ENCODE data around the gene SDHC. TPM values are rescaled to one million over a fixed set of nuclear protein-coding genes. Genes with fewer than 3 reads are reported as not detected.
"Not testable (repeated sequence)": the region's sequence is repeated elsewhere in the genome, so short reads cannot be mapped to it uniquely, and the experiment has no call there.

The SDHC gene
- total RNA-seq, 1 experiment from 2014 or later, result 204 TPM

DNA sequence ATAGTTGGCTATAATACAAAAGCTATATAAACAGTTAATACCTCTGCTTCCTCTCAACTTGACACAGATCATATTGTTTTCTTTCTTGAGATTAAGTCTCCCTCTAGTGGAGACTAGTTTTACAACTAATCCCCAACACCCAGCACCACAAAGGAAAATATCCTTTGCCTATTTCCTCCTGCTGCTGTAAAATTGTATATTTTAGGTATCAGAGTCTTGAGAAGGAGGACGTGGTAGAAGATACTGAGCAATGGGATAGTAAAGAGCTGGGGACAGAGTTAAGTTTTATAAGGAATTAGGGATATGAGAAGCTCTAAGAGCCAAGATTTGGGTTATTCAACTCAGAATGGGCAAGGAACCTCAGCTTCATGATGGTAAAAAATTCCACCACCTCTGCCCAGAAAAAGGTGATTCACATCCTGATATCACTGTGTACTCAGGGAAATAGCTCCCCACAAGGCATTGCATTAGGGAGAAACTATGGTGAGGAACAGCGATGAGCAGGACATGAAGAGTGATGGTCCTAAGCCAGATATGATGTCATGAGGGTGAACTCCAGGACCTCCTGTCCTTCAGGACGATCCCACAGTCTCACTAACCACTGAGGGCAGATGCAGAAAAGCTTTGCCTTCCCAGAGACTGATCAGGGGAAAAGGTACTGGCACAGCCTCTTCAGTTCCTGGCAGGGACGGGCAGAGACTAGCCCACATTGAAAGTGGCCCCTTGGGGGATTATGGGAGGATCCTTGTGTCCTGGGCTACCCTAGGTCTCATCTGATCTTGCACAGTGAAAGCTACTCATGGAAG is 68.2 kb downstream of the SDHC start:
- intact Hi-C loops (cut with micrococcal nuclease), result loop anchor here (1.0 to 2.0 kb wide), 4 partner anchors 68 to 190 kb away; partner anchors contain the start of gene SDHC
- peaks cover 22% of the 10 kb centered on the region for H3K4me1 Mint-ChIP-seq (ENCODE audit: insufficient read depth, unreplicated experiment)
- H3K36me3 Mint-ChIP-seq (ENCODE audit: insufficient read depth, unreplicated experiment), result no peaks in the 10 kb centered on the region
- peak overlapping the region; percentile 37 for H3K27ac Mint-ChIP-seq (ENCODE audit: low read depth, unreplicated experiment)
- CTCF ChIA-PET, result interaction anchor here (0.6 to 16.1 kb wide), 68 partner anchors 8 to 966 kb away, joined by 3 to 339 read pairs (median 6); partner anchors contain the start of genes ADAMTS4, APOA2, CFAP126 and DUSP12
- TF ChIP-seq, protein P1, sequence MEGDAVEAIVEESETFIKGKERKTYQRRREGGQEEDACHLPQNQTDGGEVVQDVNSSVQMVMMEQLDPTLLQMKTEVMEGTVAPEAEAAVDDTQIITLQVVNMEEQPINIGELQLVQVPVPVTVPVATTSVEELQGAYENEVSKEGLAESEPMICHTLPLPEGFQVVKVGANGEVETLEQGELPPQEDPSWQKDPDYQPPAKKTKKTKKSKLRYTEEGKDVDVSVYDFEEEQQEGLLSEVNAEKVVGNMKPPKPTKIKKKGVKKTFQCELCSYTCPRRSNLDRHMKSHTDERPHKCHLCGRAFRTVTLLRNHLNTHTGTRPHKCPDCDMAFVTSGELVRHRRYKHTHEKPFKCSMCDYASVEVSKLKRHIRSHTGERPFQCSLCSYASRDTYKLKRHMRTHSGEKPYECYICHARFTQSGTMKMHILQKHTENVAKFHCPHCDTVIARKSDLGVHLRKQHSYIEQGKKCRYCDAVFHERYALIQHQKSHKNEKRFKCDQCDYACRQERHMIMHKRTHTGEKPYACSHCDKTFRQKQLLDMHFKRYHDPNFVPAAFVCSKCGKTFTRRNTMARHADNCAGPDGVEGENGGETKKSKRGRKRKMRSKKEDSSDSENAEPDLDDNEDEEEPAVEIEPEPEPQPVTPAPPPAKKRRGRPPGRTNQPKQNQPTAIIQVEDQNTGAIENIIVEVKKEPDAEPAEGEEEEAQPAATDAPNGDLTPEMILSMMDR (IDR thresholded peaks at IDR 0.05; ENCODE audit: unreplicated experiment), result peak; percentile 68
- peak overlapping the region; percentile 11 for H3K4me3 Mint-ChIP-seq (ENCODE audit: unreplicated experiment)
- DNase-seq (ENCODE audit: unreplicated experiment), result peak; percentile 78
- no peaks in the 10 kb centered on the region for H3K27me3 Mint-ChIP-seq (ENCODE audit: insufficient read depth, unreplicated experiment)
- no peaks in the 10 kb centered on the region for H3K9me3 Mint-ChIP-seq (ENCODE audit: unreplicated experiment)
- POLR2A ChIA-PET, result interaction anchor here (0.6 to 4.0 kb wide), 14 partner anchors 17 to 265 kb away, joined by 3 to 33 read pairs (median 6); partner anchors contain the start of genes NDUFS2, SDHC and TOMM40L
- BruUV-seq (replicated peaks), result TSS peak; percentile 56

DNA sequence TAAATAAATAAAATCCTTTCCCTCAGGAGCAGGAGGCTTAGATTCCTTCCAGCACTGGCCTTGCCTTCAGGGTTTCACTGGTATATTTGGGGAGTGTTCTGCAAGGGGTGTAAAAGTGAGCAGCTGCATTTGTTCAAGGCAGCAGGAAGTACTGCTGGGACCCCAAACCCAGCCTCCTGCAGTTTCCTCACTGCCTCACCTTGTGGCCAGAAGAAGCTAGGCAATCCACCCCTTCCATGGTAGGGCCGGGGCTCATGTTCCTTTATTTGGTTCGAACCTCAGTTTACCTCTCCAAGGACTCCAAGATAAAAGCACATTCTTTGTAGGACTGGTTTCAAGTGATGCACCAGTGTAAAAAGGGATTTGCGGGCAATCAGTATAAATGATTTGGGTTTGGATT is 74.5 kb downstream of the SDHC start:
- DNase-seq (ENCODE audit: unreplicated experiment), result no peak
- BruUV-seq (replicated peaks), result no TSS peak
- CTCF ChIA-PET, result interaction anchor here (0.7 to 16.1 kb wide), 6 partner anchors 8 to 207 kb away, joined by 3 to 339 read pairs (median 6); partner anchors contain the start of genes APOA2, NDUFS2 and TOMM40L

DNA sequence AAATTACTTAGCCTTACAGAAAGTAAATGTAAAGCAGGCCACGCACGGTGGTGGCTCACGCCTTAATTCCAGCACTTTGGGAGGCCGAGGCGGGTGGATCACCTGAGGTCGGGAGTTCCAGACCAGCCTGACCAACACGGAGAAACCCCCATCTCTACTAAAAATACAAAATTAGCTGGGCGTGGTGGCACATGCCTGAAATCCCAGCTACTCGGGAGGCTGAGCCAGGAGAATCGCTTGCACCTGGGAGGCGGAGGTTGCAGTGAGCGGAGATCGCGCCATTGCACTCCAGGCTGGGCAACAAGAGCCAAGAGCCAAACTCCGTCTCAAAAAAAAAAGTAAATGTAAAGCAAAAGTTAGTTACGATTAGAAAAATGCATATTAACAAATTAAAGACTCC is 75.0 kb downstream of the SDHC start:
- CTCF ChIA-PET, result interaction anchor here (0.6 to 16.1 kb wide), 14 partner anchors 8 to 673 kb away, joined by 3 to 339 read pairs (median 4); partner anchors contain the start of genes APOA2, NDUFS2, PPOX and TOMM40L
- Mint-ChIP-seq H3K4me1 (ENCODE audit: insufficient read depth, unreplicated experiment) (peaks cover 16% of the 10 kb centered on the region), H3K27ac (ENCODE audit: low read depth, unreplicated experiment) (peak overlapping the region; percentile 99), H3K4me3 (ENCODE audit: unreplicated experiment) (peak overlapping the region; percentile 88)
- intact Hi-C loops (cut with micrococcal nuclease); H3K27me3 Mint-ChIP-seq (ENCODE audit: insufficient read depth, unreplicated experiment); BruUV-seq (replicated peaks); H3K36me3 Mint-ChIP-seq (ENCODE audit: insufficient read depth, unreplicated experiment); H3K9me3 Mint-ChIP-seq (ENCODE audit: unreplicated experiment); DNase-seq (ENCODE audit: unreplicated experiment): not testable (repeated sequence)
- POLR2A ChIA-PET, result interaction anchor here (0.7 to 3.6 kb wide), 35 partner anchors 9 to 1358 kb away, joined by 3 to 43 read pairs (median 5); partner anchors contain the start of genes ADAMTS4, CFAP126, DEDD and DUSP12

More for the DNA sequence above, 74.5 kb downstream of the SDHC start:
- POLR2A ChIA-PET, result interaction anchor here (0.7 to 3.6 kb wide), 11 partner anchors 10 to 361 kb away, joined by 3 to 43 read pairs (median 11); partner anchors contain the start of genes ADAMTS4, DUSP12, NDUFS2 and SDHC
- Mint-ChIP-seq H3K9me3 (ENCODE audit: unreplicated experiment) (no peaks in the 10 kb centered on the region), H3K4me3 (ENCODE audit: unreplicated experiment) (peak overlapping the region; percentile 88), H3K27me3 (ENCODE audit: insufficient read depth, unreplicated experiment) (no peaks in the 10 kb centered on the region), H3K4me1 (ENCODE audit: insufficient read depth, unreplicated experiment) (peaks cover 18% of the 10 kb centered on the region), H3K27ac (ENCODE audit: low read depth, unreplicated experiment) (peak overlapping the region; percentile 99), H3K36me3 (ENCODE audit: insufficient read depth, unreplicated experiment) (no peaks in the 10 kb centered on the region)
- intact Hi-C loops (cut with micrococcal nuclease), result no loop called here
- TF ChIP-seq, protein P1 (IDR thresholded peaks at IDR 0.05; ENCODE audit: unreplicated experiment), result no peak

DNA sequence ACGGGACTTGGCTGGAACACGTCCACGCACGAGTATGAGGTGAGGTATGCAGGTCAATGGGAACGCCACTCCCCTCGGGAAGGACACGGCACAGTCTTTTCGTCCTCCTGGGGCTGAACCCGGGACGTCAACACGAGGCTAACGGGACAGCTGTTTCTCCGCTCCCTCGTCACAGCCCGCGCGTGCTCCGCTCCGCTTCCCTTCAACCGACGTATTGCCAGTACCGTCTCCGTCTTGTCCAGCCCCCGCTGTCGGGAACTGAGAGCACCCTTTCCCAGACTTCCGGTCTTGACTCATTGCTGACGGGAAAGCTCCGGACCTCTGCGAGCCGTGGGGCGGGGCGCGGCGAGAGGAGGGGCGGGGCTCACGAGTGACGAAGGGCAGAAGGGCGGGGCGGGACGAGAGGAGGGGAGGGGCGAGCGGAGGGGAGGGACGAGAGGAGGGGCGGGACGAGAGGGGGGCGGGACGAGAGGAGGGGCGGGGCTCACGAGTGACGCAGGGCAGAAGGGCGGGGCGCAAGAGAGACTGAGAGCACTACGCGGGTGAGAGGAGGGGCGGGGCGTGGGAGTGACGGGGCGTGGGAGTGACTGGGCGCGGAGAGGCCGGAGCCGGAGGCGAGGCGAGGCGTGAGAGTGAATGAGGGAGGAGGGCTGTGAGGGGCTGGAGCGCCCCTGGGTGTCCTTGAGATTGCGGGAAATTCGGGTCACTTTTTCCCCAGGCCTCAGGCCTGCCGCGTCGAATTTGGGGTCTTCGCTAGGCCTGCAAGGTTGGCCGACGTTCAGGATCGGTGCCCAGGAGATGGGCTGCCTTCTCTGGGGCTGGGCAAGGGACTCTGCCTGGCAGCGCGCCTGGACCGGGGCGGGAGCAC is 75.7 kb downstream of the SDHC start:
- DNase-seq (ENCODE audit: unreplicated experiment), result peak; percentile 100
- H3K36me3 Mint-ChIP-seq (ENCODE audit: insufficient read depth, unreplicated experiment), result no peaks in the 10 kb centered on the region
- H3K4me3 Mint-ChIP-seq (ENCODE audit: unreplicated experiment), result peak overlapping the region; percentile 88
- H3K27me3 Mint-ChIP-seq (ENCODE audit: insufficient read depth, unreplicated experiment), result no peaks in the 10 kb centered on the region
- no peaks in the 10 kb centered on the region for H3K9me3 Mint-ChIP-seq (ENCODE audit: unreplicated experiment)
- ChIA-PET POLR2A (interaction anchor here (0.6 to 3.6 kb wide), 39 partner anchors 8 to 1358 kb away, joined by 3 to 43 read pairs (median 5); partner anchors contain the start of genes ADAMTS4, CFAP126, DEDD and DUSP12), CTCF (interaction anchor here (0.5 to 16.1 kb wide), 15 partner anchors 9 to 1611 kb away, joined by 3 to 339 read pairs (median 4); partner anchors contain the start of genes APOA2, NDUFS2, PPOX and SDHC)
- peak overlapping the region; percentile 99 for H3K27ac Mint-ChIP-seq (ENCODE audit: low read depth, unreplicated experiment)
- H3K4me1 Mint-ChIP-seq (ENCODE audit: insufficient read depth, unreplicated experiment), result peaks cover 16% of the 10 kb centered on the region
- intact Hi-C loops (cut with micrococcal nuclease), result no loop called here
- no TSS peak for BruUV-seq (replicated peaks)
- TF ChIP-seq, protein P1 (IDR thresholded peaks at IDR 0.05; ENCODE audit: unreplicated experiment), result no peak

Data from MCF 10A (cell line).